22Rv1 (cell line): ENCODE results near the gene CA10.

Experiments
- CTCF ChIP-seq: fragments of 450-650 bp; IDR thresholded peaks from 2 replicates; pipeline ENCODE4 v1.5.1; 2017; ENCODE audit warnings: mild to moderate bottlenecking
- ZFX ChIP-seq: fragments of 450-650 bp; IDR thresholded peaks from 2 replicates; pipeline ENCODE4 v1.6.1; 2017; ENCODE audit warnings: antibody characterized with exemption, borderline replicate concordance

GRCh38 chr17:51890710-51891109 is 267.8 kb downstream of the CA10 start:
- no peak for TF ChIP-seq CTCF
- no peak for TF ChIP-seq ZFX
